H9 (cell line): ENCODE measurements around the gene RBM8A. TPM values are rescaled to one million over a fixed set of nuclear protein-coding genes. Genes with fewer than 3 reads are reported as not detected.
A peak's percentile ranks its signal among the peaks of the same experiment; 100 is the strongest.

ENCODE experiments used
- DNase-seq: peaks from one replicate; pipeline ENCODE4 v3.0.0-alpha.2; 2017
- H2AFZ ChIP-seq: one replicate; pipeline ENCODE4 v1.6.1; 2013; ENCODE audit warnings: mild to moderate bottlenecking, low read length, control low read depth, moderate library complexity
- H2AK5ac ChIP-seq: 2 replicates; pipeline ENCODE4 v1.6.1; 2013; ENCODE audit warnings: low read length, control low read depth, mixed read lengths; ENCODE audit not compliant: insufficient read length
- H2BK120ac ChIP-seq: one replicate; pipeline ENCODE4 v1.6.1; 2013; ENCODE audit warnings: low read depth, mild to moderate bottlenecking, low read length, control low read depth, inconsistent platforms; ENCODE audit not compliant: poor library complexity, severe bottlenecking
- H2BK12ac ChIP-seq: 2 replicates; pipeline ENCODE4 v1.6.1; 2013; ENCODE audit warnings: low read length, control low read depth, mixed read lengths, low read depth; ENCODE audit not compliant: insufficient read length
- H2BK15ac ChIP-seq: 2 replicates; pipeline ENCODE4 v1.6.1; 2013; ENCODE audit warnings: low read depth, low read length, control low read depth
- H2BK20ac ChIP-seq: one replicate; pipeline ENCODE4 v1.6.1; 2013; ENCODE audit warnings: low read depth, mild to moderate bottlenecking, low read length, control low read depth, inconsistent platforms; ENCODE audit not compliant: poor library complexity, severe bottlenecking
- H2BK5ac ChIP-seq: 2 replicates; pipeline ENCODE4 v1.6.1; 2013; ENCODE audit warnings: low read length, control low read depth, mixed read lengths; ENCODE audit not compliant: insufficient read length
- H3K14ac ChIP-seq: 2 replicates; pipeline ENCODE4 v1.6.1; 2013; ENCODE audit warnings: low read length, control low read depth; ENCODE audit not compliant: insufficient read depth
- H3K18ac ChIP-seq: 2 replicates; pipeline ENCODE4 v1.6.1; 2013; ENCODE audit warnings: low read depth, mild to moderate bottlenecking, mixed read lengths, low read length, control low read depth; ENCODE audit not compliant: insufficient read length
- H3K23ac ChIP-seq: 2 replicates; pipeline ENCODE4 v1.6.1; 2013; ENCODE audit warnings: low read length, control low read depth, mixed read lengths, low read depth; ENCODE audit not compliant: insufficient read length
- H3K23me2 ChIP-seq: 2 replicates; pipeline ENCODE4 v1.6.1; 2013; ENCODE audit warnings: low read depth, mild to moderate bottlenecking, mixed read lengths, low read length, control low read depth; ENCODE audit not compliant: insufficient read length, poor library complexity, severe bottlenecking
- H3K27ac ChIP-seq: 2 replicates; pipeline ENCODE4 v1.5.1; 2013; ENCODE audit warnings: low read length, control low read depth, mixed read lengths, low read depth; ENCODE audit not compliant: insufficient read length
- H3K27me3 ChIP-seq: 2 replicates; pipeline ENCODE4 v1.6.1; 2013; ENCODE audit warnings: low read length, control low read depth, inconsistent platforms; ENCODE audit not compliant: insufficient read depth
- H3K4ac ChIP-seq: 2 replicates; pipeline ENCODE4 v1.6.1; 2013; ENCODE audit warnings: low read depth, mild to moderate bottlenecking, control low read depth, inconsistent platforms, low read length, moderate library complexity
- H3K4me1 ChIP-seq: 2 replicates; pipeline ENCODE4 v1.6.1; 2013; ENCODE audit warnings: low read length, control low read depth, inconsistent platforms; ENCODE audit not compliant: insufficient read depth
- H3K4me2 ChIP-seq: 2 replicates; pipeline ENCODE4 v1.6.1; 2013; ENCODE audit warnings: low read length, control low read depth, mixed read lengths; ENCODE audit not compliant: insufficient read length, insufficient read depth
- H3K56ac ChIP-seq: 2 replicates; pipeline ENCODE4 v1.6.1; 2013; ENCODE audit warnings: low read depth, mild to moderate bottlenecking, mixed read lengths, low read length, control low read depth; ENCODE audit not compliant: insufficient read length
- H3K79me1 ChIP-seq: 2 replicates; pipeline ENCODE4 v1.6.1; 2013; ENCODE audit warnings: low read depth, mild to moderate bottlenecking, moderate library complexity, low read length, control low read depth, inconsistent platforms; ENCODE audit not compliant: insufficient read depth, poor library complexity, severe bottlenecking
- H3K79me2 ChIP-seq: 2 replicates; pipeline ENCODE4 v1.6.1; 2013; ENCODE audit warnings: low read length, control low read depth, inconsistent platforms; ENCODE audit not compliant: insufficient read depth
- H3K9ac ChIP-seq: 2 replicates; pipeline ENCODE4 v1.6.1; 2013; ENCODE audit warnings: low read length, control low read depth, mixed read lengths; ENCODE audit not compliant: insufficient read length; ENCODE audit errors: extremely low read depth
- H3K9me3 ChIP-seq: one replicate; pipeline ENCODE4 v1.6.1; 2013; ENCODE audit warnings: low read depth, low read length, inconsistent platforms; ENCODE audit not compliant: control insufficient read depth
- H3T11ph ChIP-seq: one replicate; pipeline ENCODE4 v1.6.1; 2013; ENCODE audit warnings: mild to moderate bottlenecking, low read length, control low read depth, inconsistent platforms
- H4K20me1 ChIP-seq: one replicate; pipeline ENCODE4 v1.6.1; 2013; ENCODE audit not compliant: control insufficient read depth, insufficient read length, insufficient read depth
- H4K5ac ChIP-seq: 2 replicates; pipeline ENCODE4 v1.6.1; 2013; ENCODE audit warnings: low read depth, mild to moderate bottlenecking, mixed read lengths, low read length, control low read depth; ENCODE audit not compliant: insufficient read length
- H4K8ac ChIP-seq: replicated peaks from 2 replicates; pipeline ENCODE4 v1.6.1; 2013; ENCODE audit warnings: low read length, control low read depth, mixed read lengths, low read depth; ENCODE audit not compliant: insufficient read length
- H4K91ac ChIP-seq: 2 replicates; pipeline ENCODE4 v1.6.1; 2013; ENCODE audit warnings: low read depth, mild to moderate bottlenecking, moderate library complexity, mixed read lengths, low read length, control low read depth; ENCODE audit not compliant: insufficient read length
- H3K27ac Mint-ChIP-seq, 3 experiments: 2 replicates in 2 of 3; 3 replicates in 1 of 3; pipeline ENCODE4 v1.8.0; 2020 to 2021; ENCODE audit warnings: mixed read lengths in 3 of 3, mild to moderate bottlenecking in 1 of 3, moderate library complexity in 1 of 3
- H3K27me3 Mint-ChIP-seq: 2 replicates; pipeline ENCODE4 v1.8.0; 2021; ENCODE audit warnings: low read depth, mild to moderate bottlenecking, moderate library complexity, mixed read lengths
- H3K36me3 Mint-ChIP-seq, 3 experiments: 2 replicates in 2 of 3; 3 replicates in 1 of 3; pipeline ENCODE4 v1.8.0; 2020 to 2021; ENCODE audit warnings: low read depth in 3 of 3, mixed read lengths in 3 of 3; ENCODE audit not compliant: insufficient read depth in 1 of 3
- H3K4me1 Mint-ChIP-seq, 2 experiments: 2 replicates each; pipeline ENCODE4 v1.8.0; 2020; ENCODE audit warnings: mixed read lengths in 2 of 2
- H3K4me3 Mint-ChIP-seq, 2 experiments: 2 replicates in 1 of 2; 3 replicates in 1 of 2; pipeline ENCODE4 v1.8.0; 2020 to 2021; ENCODE audit warnings: mild to moderate bottlenecking in 2 of 2, mixed read lengths in 2 of 2, moderate library complexity in 1 of 2
- H3K9me3 Mint-ChIP-seq, 2 experiments: 2 replicates in 1 of 2; 3 replicates in 1 of 2; pipeline ENCODE4 v1.8.0; 2020; ENCODE audit warnings: mild to moderate bottlenecking in 2 of 2, mixed read lengths in 2 of 2, moderate library complexity in 1 of 2
- CTCF ChIP-seq: fragments of 200-600 bp; sonication (generic); conservative IDR thresholded peaks from 3 replicates; pipeline ENCODE4 v1.8.0; 2021; ENCODE audit warnings: antibody characterized with exemption, mild to moderate bottlenecking
- WGBS: extraction: QIAGEN DNeasy Blood & Tissue Kit; methylation state at CpG from one replicate; pipeline ENCODE4 v1.1.7; 2013; ENCODE audit warnings: missing lambda C conversion rate, low lambda C conversion rate, mixed read lengths; ENCODE audit not compliant: insufficient read length; ENCODE audit errors: extremely low coverage; 5-methylcytosine and 5-hydroxymethylcytosine counted together
- total RNA-seq: library from RNA; stranded (reverse); gene quantifications from 2 replicates; pipeline ENCODE4 v1.2.1, GENCODE V29; 2021

RBM8A gene
- total RNA-seq, 1 experiment from 2014 or later, result 298 TPM

GRCh38 chr1:145977016-145977415, 49.7 kb upstream of the RBM8A start:
- H3K23ac ChIP-seq, result no peak overlapping the region
- H3K4me2 ChIP-seq, result no peak overlapping the region
- no peak overlapping the region for H2AFZ ChIP-seq
- no peaks in the 10 kb centered on the region for H3K9me3 ChIP-seq
- Mint-ChIP-seq H3K4me1 (peaks cover 2 to 12% of the 10 kb centered on the region in 2 experiments), H3K27me3 (peaks cover 1% of the 10 kb centered on the region; the same call in 1 of the 2 replicates), H3K4me3 (peak overlapping the region; percentile 25 to 43; a peak in 2 of 5 replicates), H3K36me3 (no peaks in the 10 kb centered on the region), H3K27ac (0 out of 7 replicates have a peak overlapping the region, but pooled peaks of 1 of the 3 experiments have one; percentile 31), H3K9me3 (no peaks in the 10 kb centered on the region)
- H3K27ac ChIP-seq, result no peak overlapping the region
- no peak overlapping the region for H3K14ac ChIP-seq
- H4K5ac ChIP-seq, result no peak overlapping the region
- no peaks in the 10 kb centered on the region for H3K27me3 ChIP-seq
- H3K18ac ChIP-seq, result no peak overlapping the region
- no peak for DNase-seq
- no peaks in the 10 kb centered on the region for H3K23me2 ChIP-seq
- H2BK12ac ChIP-seq, result no peak overlapping the region
- H3K79me2 ChIP-seq, result no peaks in the 10 kb centered on the region
- H3K56ac ChIP-seq, result no peak overlapping the region
- no CpG with 5 or more reads among the region's 5 CpGs for WGBS
- no peak overlapping the region for H2AK5ac ChIP-seq
- peaks cover 7% of the 10 kb centered on the region for H3K4me1 ChIP-seq
- H3K9ac ChIP-seq, result no peak overlapping the region
- no peaks in the 10 kb centered on the region for H3K79me1 ChIP-seq
- no peak overlapping the region for H2BK20ac ChIP-seq
- H4K20me1 ChIP-seq, result no peaks in the 10 kb centered on the region
- H4K91ac ChIP-seq, result no peak overlapping the region
- H2BK15ac ChIP-seq, result no peak overlapping the region
- H2BK5ac ChIP-seq, result no peak overlapping the region
- no peak overlapping the region for H4K8ac ChIP-seq
- no peak overlapping the region for H3T11ph ChIP-seq
- H2BK120ac ChIP-seq, result no peak overlapping the region
- no peak for TF ChIP-seq CTCF
- H3K4ac ChIP-seq, result no peak overlapping the region
